Cardiac fibroblast (primary cell): ENCODE results near the gene CNTNAP1.

ENCODE experiments used
- DNase-seq, 2 donors: peaks; one replicate each; pipeline versions ENCODE4 v3.0.0 to v3.0.0-alpha.2; 2010; ENCODE audit warnings: low read depth in 2 of 2
- H3K4me3 ChIP-seq, 2 donors: replicated peaks in 1 of 2; 1 replicate in 1 of 2; 2 replicates in 1 of 2; pipeline ENCODE4 v1.5.1; 2011; ENCODE audit warnings: low read depth in 2 of 2, low read length in 2 of 2, mild to moderate bottlenecking in 2 of 2, moderate library complexity in 1 of 2
- TF ChIP-seq, protein P1 (sequence below): IDR thresholded peaks from one replicate; pipeline ENCODE4 v1.5.1; 2011; ENCODE audit warnings: low read depth, mild to moderate bottlenecking, low read length, inconsistent platforms

The CNTNAP1 gene

DNA sequence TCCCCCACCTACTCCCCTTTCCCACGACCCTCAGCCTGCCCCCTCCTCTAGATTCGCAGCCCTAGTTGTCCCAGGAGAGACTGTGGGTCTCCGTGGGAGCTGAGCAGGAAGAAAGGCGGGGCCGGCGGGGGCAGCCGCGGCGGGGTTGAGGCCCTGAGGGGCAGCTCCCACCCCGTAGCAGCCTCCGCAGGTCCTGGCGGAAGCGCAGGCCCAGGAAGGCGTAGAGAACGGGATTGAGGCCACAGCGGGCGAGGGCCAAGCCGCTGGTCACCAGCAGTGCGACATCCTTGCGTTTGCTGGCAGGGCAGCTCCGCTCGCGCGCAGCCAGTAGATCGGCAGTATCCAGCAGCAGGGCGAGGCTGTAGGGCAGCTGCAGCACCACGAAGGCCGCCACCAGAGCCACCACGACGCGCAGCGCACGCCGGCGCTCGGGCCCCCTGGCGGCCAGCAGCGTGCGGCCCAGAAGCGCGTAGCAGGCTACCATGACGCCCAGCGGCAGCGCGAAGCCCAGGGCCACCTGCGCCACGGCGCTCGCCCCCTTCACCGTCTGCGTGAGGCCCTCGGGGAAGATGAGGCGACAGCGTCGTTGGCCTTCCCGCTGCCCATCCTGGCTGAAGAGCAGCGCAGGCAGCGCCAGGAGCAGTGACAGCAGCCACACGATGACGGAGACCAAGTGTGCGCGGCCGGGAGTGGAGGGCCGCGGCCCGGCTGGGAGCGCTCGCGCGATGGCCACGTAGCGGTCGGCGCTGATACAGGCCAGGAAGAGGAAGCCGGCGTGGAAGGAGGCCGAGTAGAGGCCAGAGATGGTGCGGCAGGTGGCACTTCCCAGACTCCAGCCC lies 2.6 kb upstream of the CNTNAP1 start:
- H3K4me3 ChIP-seq = peak overlapping the region; percentile 19 to 37
- DNase-seq = peak; percentile 78 to 83
- TF ChIP-seq, protein P1, sequence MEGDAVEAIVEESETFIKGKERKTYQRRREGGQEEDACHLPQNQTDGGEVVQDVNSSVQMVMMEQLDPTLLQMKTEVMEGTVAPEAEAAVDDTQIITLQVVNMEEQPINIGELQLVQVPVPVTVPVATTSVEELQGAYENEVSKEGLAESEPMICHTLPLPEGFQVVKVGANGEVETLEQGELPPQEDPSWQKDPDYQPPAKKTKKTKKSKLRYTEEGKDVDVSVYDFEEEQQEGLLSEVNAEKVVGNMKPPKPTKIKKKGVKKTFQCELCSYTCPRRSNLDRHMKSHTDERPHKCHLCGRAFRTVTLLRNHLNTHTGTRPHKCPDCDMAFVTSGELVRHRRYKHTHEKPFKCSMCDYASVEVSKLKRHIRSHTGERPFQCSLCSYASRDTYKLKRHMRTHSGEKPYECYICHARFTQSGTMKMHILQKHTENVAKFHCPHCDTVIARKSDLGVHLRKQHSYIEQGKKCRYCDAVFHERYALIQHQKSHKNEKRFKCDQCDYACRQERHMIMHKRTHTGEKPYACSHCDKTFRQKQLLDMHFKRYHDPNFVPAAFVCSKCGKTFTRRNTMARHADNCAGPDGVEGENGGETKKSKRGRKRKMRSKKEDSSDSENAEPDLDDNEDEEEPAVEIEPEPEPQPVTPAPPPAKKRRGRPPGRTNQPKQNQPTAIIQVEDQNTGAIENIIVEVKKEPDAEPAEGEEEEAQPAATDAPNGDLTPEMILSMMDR = peak; percentile 36

DNA sequence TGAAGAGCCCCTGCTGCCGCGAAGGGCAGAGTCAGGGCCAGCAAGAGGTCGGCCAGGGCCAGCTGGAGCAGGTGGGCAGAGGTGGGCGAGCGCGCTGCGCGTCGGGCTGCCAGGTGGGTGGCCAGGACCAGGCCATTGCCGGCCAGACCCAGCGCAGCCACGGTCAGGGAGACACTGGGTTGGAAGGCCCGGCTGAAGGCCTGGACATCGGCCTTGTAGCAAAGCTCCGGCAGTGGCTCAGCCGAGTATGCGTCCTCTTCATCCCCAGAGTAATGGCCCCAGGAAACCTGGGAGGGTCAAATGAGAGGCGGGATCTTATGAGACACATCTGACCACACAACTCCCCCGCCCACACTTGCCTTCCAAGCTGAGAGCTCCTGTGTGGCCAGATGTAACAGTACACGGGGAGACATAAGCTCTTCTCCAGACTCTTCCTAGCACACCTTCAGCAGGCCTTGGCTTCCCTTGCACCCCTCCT lies 2.0 kb upstream of the CNTNAP1 start:
- DNase-seq = peak in 1 of 2 donors; percentile 42
- H3K4me3 ChIP-seq = peak overlapping the region; percentile 1 to 33
- TF ChIP-seq, protein P1 = no peak

DNA sequence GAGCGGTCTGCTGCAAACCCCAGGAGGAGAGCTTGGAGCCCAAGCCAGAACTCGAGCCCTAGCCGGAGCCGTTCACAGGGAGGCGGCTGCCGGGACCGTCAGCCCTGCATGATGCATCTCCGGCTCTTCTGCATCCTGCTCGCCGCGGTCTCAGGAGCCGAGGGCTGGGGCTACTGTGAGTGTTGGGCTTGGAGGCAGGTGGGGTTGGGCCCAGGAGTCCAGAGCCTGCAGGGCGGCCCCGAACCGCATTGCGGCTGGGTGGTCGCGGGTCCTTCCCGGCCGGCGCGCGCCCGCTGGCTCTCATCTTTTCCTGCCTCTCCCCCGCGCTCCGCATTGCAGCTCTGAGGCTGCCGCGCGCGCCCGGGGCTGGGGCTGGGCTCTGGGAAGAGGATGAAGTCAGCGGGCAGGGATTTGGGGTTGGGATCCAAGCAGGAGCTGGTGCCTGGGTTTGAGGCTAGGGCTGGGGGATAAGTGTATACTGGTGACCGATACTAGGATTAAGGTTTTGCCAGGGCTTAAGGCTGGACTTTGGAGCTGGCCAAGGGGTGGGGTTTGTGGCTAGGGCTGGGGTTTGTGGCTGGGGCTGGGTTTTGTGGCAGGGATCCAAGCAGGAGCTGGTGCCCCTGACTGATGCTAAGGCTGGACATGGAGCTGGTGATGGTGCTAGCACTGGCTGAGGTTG lies 532 bp downstream of the CNTNAP1 start:
- TF ChIP-seq, protein P1 = no peak
- peak; percentile 51 to 73 for DNase-seq
- peak overlapping the region; percentile 72 to 74 for H3K4me3 ChIP-seq

DNA sequence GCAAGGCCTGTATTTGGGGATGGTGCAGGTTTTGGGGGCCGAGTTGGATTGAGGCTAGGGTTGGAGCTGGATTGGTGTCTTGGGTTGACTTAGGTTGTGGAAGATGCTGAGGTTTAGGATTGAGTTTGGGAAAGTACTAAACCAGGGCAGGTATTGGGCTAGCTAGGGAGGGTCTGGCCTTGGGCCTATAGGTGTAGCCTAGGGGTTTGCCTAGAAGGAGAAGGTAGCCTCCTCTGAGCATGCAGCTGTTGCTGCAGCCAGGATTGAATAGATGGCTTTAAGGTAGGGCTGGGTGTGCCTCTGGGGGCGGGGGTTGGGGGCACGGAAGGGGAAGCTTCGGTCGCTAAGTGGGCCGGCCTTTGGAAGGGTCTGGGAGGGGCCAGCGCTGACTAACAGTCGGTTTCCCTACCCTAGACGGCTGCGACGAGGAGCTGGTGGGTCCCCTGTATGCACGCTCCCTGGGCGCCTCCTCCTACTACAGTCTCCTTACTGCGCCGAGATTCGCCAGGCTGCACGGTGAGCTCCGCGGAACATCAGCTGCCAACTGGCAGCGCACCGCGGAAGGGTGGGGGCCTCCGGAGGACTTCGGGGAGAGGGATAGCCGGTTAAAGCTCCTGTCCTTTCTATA lies 1.2 kb downstream of the CNTNAP1 start:
- TF ChIP-seq, protein P1 = no peak
- peak in 1 of 2 donors; percentile 59 for DNase-seq
- peak overlapping the region; percentile 72 to 74 for H3K4me3 ChIP-seq

DNA sequence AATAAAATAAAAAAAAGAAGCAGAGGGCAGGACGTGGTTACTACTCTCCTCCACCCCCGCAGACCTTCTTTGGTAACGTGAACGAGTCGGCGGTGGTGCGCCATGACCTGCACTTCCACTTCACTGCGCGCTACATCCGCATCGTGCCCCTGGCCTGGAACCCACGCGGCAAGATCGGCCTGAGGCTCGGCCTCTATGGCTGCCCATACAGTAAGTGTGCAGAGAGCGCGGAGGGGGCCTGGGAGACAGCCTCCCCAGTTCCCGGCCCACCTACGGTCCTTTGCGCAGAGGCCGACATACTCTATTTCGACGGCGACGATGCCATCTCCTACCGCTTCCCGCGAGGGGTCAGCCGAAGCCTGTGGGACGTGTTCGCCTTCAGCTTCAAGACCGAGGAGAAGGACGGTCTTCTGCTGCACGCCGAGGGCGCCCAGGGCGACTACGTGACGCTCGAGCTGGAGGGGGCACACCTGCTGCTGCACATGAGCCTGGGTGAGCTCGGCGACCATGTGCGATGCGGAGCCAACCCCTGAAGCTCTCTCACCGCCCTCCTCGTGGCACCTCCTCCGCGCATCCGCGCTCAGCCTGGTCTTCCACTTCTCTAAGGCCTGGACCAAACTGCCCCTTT lies 2.7 kb downstream of the CNTNAP1 start:
- no peak overlapping the region for H3K4me3 ChIP-seq
- no peak for DNase-seq
- TF ChIP-seq, protein P1 = no peak

DNA sequence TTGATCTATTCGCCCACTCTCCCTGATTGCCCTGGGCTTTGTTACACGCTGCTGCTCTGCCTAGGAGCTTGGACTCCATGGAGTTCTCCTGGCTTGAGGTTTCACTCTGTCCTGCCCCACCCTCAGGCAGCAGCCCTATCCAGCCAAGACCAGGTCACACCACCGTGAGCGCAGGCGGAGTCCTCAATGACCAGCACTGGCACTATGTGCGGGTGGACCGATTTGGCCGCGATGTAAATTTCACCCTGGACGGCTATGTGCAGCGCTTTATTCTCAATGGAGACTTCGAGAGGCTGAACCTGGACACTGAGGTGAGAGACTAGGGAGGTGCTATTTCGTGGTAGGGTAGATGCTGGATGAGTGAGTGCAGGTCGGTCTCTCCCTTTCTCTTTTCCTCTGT lies 3.5 kb downstream of the CNTNAP1 start:
- H3K4me3 ChIP-seq = no peak overlapping the region
- TF ChIP-seq, protein P1 = no peak
- no peak for DNase-seq
